DMS153 (cell line): ENCODE results near the gene MTFMT.
"Not testable (repeated sequence)": the region's sequence is repeated elsewhere in the genome, so short reads cannot be mapped to it uniquely, and the experiment has no call there.

Source experiments
- DNase-seq: peaks from one replicate; lab custom pipeline; 2025; lab: John Stamatoyannopoulos, UW

The MTFMT gene

GRCh38 chr15:65028921-65029735 lies at the start of gene MTFMT:
TSS of gene MTFMT (minus strand) at chr15:65029639. CDS start at chr15:65029613, 26 bp downstream.
- DNase-seq = peak; percentile 1

DNA sequence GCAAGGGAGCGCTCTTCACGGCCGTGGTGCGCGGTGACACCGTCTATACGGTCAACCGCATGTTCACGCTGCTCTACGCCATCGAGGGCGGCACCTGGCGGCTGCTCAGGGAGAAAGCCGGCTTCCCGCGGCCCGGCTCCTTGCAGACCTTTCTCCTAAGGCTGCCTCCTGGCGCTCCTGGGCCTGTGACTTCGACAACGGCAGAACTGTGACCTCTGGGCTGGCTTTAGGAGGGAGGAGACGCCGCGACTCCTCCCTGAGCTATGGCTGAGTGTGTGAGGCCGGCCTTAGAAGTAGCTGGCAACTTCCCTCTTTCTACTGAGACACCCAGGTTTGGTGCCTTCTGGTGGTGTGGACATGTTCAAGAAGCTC lies 48.5 kb upstream of the MTFMT start:
- DNase-seq = no peak

DNA sequence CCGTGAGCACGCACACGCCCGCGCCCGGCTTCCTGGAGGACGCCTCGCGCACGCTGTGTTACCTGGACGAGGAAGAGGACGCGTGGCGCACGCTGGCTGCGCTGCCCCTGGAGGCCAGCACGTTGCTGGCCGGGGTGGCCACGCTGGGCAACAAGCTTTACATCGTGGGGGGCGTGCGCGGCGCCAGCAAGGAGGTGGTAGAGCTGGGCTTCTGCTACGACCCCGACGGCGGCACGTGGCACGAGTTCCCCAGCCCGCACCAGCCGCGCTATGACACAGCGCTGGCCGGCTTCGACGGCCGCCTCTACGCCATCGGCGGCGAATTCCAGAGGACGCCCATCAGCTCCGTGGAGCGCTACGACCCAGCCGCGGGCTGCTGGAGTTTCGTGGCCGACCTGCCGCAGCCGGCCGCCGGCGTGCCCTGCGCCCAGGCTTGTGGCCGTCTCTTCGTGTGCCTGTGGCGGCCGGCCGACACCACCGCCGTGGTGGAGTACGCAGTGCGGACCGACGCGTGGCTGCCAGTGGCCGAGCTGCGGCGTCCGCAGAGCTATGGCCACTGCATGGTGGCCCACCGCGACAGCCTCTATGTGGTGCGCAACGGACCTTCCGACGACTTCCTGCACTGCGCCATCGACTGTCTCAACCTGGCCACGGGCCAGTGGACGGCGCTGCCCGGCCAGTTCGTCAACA lies 48.0 kb upstream of the MTFMT start:
- DNase-seq = no peak

GRCh38 chr15:65076486-65077290 lies 47.2 kb upstream of the MTFMT start, which contains the start of gene KBTBD13:
TSS of gene KBTBD13 (plus strand) at chr15:65076746. CDS start at chr15:65076816, 70 bp downstream.
- DNase-seq = no peak

GRCh38 chr15:65075607-65076395 lies 46.4 kb upstream of the MTFMT start:
- DNase-seq = not testable (repeated sequence)

GRCh38 chr15:65074946-65075345 lies 45.5 kb upstream of the MTFMT start:
- DNase-seq = not testable (repeated sequence)

DNA sequence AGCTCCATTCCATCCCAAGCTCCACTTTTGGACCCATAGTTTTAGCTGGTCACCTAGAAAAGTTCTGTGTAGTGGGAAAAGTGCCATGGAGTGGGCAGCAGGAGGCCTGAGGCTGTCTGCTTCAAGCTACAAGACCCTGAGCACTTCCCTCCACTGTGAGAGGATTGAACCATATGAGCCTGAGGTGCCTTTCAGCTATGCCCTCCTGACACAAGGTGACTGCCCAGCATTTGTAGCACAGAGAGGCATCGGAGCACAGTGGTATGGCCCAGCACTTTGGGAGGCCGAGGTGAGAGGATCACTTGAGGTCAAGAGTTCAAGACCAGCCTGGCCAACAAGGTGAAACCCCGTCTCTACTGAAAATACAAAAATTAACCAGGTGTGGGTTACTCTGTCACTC lies 43.2 kb upstream of the MTFMT start:
- DNase-seq = no peak

GRCh38 chr15:65072027-65072426 lies 42.6 kb upstream of the MTFMT start:
- no peak for DNase-seq

DNA sequence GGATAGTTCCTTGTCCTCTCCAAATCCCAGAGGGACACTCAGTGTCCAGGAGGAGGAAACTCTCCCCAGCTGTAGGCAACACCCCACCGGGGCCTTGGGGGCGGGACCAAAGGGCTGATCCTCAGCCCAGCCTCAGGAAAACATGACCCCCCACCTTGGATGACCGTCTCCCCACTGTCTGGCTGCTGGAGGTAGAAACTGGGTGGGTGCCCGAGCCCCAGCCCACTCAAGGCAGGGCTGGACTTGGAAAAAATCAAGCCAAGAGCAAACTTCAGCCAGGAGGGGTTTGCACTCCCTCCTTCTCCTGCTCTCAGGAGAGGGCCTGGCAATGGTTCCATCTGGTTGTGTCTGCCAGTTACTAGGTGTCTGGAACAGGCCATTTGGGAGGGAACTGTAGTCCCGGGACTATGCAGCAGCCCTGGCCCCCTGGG lies 42.0 kb upstream of the MTFMT start:
- no peak for DNase-seq

GRCh38 chr15:65069779-65070546 lies 40.5 kb upstream of the MTFMT start:
- no peak for DNase-seq

DNA sequence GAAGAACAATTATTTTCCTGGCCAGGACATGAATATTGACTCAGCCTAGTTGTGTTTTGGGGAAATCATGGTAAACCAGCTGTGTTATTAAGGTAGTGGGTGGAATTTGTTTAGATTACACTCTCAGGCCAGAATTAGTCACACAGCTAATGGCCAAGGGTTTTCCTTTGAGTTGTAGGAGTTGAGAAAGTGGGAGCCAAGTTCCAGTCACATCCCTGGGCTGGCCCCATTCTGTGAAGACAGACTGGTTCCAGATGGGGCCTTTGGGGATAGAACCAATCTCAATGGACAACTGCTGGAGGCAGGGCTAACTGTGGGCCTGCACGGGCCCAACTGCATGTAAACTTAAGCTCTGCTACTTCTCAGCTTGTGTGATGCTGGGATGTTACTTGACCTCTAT lies 39.7 kb upstream of the MTFMT start:
- no peak for DNase-seq

DNA sequence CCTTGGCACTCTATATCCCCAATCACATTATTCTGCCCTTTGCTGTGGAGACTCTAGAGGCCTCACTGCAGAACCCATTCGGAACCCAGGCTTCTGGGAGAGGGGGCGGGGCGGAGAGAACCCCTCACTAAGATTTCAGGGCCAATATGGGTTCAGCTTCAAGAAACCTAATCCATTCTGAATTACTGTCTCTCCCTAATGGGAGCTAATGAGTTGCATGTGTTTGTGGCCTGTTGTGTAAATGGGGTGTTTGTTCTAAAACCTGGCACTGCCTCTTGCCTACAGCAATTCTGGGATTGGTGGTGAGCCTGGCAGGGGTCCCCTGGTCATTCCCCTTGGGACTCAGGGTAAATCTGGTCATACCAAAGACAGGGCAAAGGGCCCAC lies 39.0 kb upstream of the MTFMT start:
- DNase-seq = no peak

DNA sequence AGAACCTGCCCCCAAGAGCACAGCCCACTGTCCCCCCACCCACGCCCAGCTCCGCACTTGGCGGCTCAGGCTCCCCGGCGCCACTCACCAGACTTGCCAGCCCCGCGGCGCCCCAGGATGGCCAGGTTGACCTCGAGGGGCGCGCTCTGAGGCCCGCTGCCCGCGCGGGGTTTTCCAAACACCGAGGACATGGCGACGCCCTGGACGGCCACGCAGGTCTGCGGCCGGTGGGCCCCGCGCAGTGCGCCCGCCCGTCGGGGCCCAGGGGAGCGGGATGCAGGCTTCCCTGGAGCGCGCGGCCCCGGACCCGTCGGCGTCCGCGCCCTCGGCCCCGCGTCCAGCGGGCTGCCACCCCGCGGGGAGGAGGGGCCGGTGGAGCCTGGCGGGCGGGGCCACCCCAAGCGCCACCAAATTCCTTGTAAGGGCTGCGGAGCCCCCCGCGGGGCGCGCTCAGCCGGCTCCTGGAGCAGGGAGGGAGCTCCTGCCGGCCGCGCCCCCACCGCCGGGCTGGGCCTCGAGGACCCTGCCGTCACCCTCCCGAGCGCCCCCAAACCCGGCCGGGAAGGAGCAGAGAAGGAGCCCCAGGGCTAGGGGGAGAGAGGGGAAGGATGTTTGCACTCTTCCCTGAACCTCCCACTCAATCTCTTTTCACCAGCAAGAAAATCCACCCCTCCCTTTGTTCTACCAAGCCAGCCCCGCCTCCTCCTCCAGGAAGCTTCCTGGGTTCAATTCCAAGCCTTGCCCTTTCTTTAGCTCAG lies 38.4 kb upstream of the MTFMT start, which contains the start of gene RASL12:
Gene RASL12, minus strand, starts transcription at position 347 of the 758 bp plus-strand sequence. Its CDS starts 156 bp downstream, at position 191.
- no peak for DNase-seq

GRCh38 chr15:65067317-65067644 lies 37.8 kb upstream of the MTFMT start:
- no peak for DNase-seq

DNA sequence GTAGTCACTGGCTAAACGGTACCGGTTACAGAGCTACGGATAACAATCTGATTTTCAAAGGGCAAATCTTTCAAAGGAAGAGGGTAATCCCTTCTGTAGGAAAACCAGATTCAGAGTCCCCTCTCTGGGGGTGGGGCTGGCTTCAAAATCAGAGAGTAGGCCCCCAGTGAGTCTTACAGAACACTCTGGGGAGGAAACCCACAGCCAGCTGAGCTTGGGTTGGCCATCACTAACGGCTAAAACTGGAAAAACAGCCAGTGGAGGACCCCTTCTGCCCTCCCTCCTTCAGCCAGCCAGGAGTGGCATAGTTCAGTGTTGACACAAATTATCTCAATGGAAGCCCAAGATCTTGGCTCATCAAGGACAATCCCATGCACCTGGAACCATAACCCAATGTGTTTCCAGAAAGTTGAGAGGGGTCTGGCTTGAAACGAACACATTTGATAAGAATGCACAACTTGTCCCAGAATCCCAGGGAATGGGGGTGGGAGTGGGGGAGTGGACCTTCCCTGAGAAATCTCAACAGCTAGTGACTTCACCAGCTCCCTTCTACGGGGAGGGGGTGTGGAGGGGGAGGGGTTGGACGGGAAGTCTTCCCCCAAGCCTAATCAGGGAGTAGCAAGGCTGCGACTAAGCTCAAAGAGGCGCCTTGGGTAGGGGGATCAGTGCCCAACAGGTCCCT lies 37.3 kb upstream of the MTFMT start:
- no peak for DNase-seq

DNA sequence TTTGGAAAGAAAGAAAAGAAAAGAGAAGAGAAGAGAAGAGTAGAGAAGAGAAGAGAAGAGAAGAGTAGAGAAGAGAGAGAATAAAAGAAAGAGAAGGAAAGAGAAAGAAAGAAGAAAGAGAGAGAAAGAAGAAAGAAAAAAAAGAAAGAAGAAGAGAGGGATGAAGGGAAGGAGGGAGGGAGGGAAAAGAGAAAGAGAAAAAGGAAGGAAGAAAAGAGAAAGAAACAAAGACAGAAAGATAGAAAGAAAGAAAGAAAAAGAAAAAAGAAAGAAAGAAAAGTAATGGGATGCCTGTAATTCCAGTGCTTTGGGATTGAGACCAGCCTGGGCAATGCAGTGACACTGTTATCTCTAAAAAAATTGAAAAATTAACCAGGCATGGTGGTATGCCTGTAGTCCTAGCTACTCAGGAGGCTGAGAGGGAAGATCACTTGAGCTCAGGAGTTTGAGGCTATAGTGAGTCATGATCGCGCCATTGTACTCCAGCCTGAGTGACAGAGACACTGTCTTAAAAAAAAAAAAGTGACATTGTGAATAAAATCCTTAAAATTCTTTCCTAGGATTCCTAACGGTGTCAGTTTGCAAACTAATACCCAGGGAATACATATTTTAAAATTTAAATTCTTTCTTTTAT lies 36.7 kb upstream of the MTFMT start:
- DNase-seq = no peak

- no peak for DNase-seq
Measured at GRCh38 chr15:65062726-65063125, 33.3 kb upstream of the MTFMT start.

DNA sequence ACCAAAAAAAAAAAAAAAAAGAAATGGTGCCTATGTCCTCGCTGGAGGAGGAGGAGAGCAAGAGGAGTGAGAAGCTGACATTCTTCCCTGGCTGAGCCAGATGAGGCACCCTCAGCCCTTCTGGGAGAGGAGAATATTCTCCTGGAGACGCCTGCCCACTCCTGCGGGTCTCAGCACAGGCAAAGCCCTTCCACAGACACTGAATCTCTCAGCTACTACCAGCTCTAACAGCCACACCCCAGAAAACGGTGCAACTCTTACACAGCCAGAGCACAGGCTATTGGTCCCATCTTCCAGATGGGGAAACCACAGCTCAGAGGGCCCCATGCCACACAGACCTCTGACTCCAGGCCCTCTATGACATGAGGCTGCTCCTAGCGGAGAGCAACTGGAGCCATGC lies 32.6 kb upstream of the MTFMT start:
- no peak for DNase-seq
